BJ (cell line): ENCODE data around the gene SUSD4. TPM values are rescaled to one million over a fixed set of nuclear protein-coding genes. Genes with fewer than 3 reads are reported as not detected.

Source experiments
- CTCF ChIA-PET: fragments of 350-600 bp; formaldehyde crosslinking; extraction: SDS; loops from one replicate; lab custom pipeline; 2021; ENCODE audit warnings: antibody characterized with exemption, inconsistent platforms; lab: Yijun Ruan, JAX
- POLR2A ChIA-PET: fragments of 300-600 bp; sonication (Branson Sonifier 250); formaldehyde crosslinking; extraction: SDS; loops from one replicate; lab custom pipeline; 2021; ENCODE audit warnings: antibody characterized with exemption; lab: Charles Lee
- DNase-seq: peaks from one replicate; pipeline ENCODE4 v3.0.0-alpha.2; 2011; ENCODE audit warnings: low read depth
- H3K27me3 ChIP-seq: 2 replicates; pipeline ENCODE4 v1.6.0; 2011; ENCODE audit warnings: low read length; ENCODE audit not compliant: control insufficient read depth, insufficient read depth
- H3K36me3 ChIP-seq: 2 replicates; pipeline ENCODE4 v1.5.1; 2011; ENCODE audit warnings: low read length; ENCODE audit not compliant: control insufficient read depth, insufficient read depth
- H3K4me3 ChIP-seq: 2 replicates; pipeline ENCODE4 v1.5.1; 2011; ENCODE audit warnings: low read depth, mild to moderate bottlenecking, control low read depth, low read length
- polyA plus RNA-seq: library from polyadenylated mRNA; depleted of rRNA; stranded (reverse); fragments of >200 nt; gene quantifications from 2 replicates; pipeline ENCODE4 v1.2.3, GENCODE V29; 2011
- TF ChIP-seq, protein P1 (sequence below): IDR thresholded peaks from 2 replicates; pipeline ENCODE4 v1.5.1; 2011; ENCODE audit warnings: low read depth, mild to moderate bottlenecking, control low read depth, inconsistent platforms, low read length, moderate library complexity; ENCODE audit not compliant: insufficient read depth

SUSD4 gene
- polyA plus RNA-seq, 1 experiment = 0.32 TPM

DNA sequence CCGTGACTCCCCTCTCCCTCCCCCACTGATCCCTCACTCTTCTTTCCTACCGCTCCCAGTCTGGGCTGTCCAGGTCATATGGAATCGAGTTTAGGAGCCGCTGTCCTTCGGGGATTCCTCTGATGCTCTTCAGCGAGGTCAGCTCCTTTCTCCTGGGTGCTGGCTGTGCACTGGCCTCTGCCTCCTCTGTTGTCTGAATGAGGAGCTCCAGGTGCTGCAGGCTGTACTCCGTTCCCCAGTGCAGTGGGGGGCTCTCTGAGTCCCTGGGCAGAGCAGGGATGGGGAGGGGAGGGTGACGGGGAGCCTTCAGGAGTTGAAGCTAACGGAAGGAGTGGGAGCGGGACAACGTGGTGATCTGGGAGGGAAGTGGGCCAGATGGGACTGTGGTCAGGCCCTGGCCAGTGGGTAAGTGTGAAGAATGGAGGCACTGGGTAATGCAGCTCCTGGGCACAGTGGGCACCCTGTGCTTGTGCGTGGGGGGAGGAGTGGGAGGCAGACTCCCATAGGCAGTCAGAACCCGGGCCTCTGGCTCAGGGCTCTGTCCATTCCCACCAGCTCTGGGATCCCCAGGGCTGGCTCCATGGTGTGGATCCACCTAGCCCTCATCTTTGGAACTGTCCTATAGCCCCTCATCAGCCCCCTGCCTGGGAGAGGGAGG, 161.5 kb downstream of the SUSD4 start:
- H3K36me3 ChIP-seq = no peaks in the 10 kb centered on the region
- DNase-seq = no peak
- POLR2A ChIA-PET = no interaction called here
- CTCF ChIA-PET = no interaction called here
- no peak overlapping the region for H3K4me3 ChIP-seq
- peaks cover 1% of the 10 kb centered on the region; the same call in 1 of the 2 replicates for H3K27me3 ChIP-seq
- TF ChIP-seq, protein P1, sequence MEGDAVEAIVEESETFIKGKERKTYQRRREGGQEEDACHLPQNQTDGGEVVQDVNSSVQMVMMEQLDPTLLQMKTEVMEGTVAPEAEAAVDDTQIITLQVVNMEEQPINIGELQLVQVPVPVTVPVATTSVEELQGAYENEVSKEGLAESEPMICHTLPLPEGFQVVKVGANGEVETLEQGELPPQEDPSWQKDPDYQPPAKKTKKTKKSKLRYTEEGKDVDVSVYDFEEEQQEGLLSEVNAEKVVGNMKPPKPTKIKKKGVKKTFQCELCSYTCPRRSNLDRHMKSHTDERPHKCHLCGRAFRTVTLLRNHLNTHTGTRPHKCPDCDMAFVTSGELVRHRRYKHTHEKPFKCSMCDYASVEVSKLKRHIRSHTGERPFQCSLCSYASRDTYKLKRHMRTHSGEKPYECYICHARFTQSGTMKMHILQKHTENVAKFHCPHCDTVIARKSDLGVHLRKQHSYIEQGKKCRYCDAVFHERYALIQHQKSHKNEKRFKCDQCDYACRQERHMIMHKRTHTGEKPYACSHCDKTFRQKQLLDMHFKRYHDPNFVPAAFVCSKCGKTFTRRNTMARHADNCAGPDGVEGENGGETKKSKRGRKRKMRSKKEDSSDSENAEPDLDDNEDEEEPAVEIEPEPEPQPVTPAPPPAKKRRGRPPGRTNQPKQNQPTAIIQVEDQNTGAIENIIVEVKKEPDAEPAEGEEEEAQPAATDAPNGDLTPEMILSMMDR = no peak

DNA sequence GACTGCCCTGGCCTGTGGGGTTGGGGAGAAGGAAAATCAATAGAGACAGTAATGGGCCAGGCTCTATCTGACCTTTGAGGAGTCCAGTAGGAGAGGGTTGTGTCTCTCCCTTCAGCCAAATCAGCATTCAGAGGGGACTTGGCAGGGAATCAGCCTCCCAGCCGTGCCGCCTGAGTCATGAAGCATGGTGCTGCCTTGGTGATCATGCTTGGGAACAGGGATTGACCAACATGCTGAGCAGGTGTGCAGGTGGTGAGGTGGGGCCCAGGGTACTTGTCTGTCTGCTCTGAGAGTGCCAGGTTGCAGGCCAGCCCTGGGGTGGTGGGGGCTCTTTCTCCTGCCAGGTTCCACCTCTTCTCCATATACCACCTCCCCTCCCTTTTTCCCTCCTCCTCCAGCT, 162.0 kb downstream of the SUSD4 start:
- H3K4me3 ChIP-seq = no peak overlapping the region
- TF ChIP-seq, protein P1 = no peak
- no peaks in the 10 kb centered on the region for H3K36me3 ChIP-seq
- CTCF ChIA-PET = no interaction called here
- no peak for DNase-seq
- POLR2A ChIA-PET = no interaction called here
- H3K27me3 ChIP-seq = peaks cover 1% of the 10 kb centered on the region; the same call in 1 of the 2 replicates

DNA sequence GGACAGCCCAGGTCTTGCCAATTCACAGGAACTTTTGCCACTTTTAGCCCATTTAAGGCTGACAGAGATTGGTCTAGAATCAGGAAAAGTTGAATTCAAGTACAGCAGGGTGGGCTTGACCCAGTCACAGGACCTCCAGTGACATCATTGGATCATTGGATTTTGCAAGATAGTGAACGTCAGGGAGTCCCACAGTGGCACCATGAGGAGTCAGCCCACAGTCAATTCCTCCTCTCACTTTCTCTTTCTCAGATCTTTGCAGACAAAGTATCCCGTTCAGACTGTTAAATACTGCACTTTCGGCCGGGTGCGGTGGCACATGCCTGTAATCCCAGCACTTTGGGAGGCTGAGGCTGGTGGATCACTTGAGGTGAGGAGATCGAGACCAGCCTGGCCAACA, 163.1 kb downstream of the SUSD4 start:
- ChIA-PET POLR2A (no interaction called here), CTCF (no interaction called here)
- Histone ChIP-seq H3K4me3 (no peak overlapping the region), H3K27me3 (peaks cover 1% of the 10 kb centered on the region; the same call in 1 of the 2 replicates), H3K36me3 (no peaks in the 10 kb centered on the region)
- DNase-seq = no peak
- TF ChIP-seq, protein P1 = no peak

DNA sequence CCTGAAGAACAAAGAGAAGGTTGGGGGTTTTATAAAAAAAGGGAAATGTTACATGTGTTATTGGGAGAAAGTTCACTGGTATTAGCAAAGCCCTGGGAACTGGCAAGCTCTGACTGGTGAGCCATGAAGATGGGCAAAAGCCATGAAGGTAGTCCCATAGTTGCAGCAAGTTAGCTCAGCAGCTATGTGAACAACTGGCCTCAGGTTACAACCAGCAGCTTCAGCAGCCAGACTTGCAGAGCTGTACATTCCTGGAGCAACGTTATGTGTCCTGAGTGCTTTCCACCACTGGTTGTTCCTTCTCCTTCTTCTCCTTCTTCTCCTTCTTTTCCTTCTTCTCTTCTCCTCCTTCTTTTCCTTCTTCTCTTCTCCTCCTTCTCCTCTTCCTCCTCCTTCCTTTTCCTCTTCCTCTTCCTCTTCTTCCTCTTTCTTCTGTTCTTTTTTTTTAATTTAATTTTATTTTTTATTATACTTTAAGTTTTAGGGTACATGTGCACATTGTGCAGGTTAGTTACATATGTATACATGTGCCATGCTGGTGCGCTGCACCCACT, 164.8 kb downstream of the SUSD4 start:
- ChIA-PET POLR2A (no interaction called here), CTCF (no interaction called here)
- H3K27me3 ChIP-seq = peaks cover 1% of the 10 kb centered on the region; the same call in 1 of the 2 replicates
- H3K4me3 ChIP-seq = no peak overlapping the region
- no peak for DNase-seq
- TF ChIP-seq, protein P1 = no peak
- no peaks in the 10 kb centered on the region for H3K36me3 ChIP-seq

DNA sequence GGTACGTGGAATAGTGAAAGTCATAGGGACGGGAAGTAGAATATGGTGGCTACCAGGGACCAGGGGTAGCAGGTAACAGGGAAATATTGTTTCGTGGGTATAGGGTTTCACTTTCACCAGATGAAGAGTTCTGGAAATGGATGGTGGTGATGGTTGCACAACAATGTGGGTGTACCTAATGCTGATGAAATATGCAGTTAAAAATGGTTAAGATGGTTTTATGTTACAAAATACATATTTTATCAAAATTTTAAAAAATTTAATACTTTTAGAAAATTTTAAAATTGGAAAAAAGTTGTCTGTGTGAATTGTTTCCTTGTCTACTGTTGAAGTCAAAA, 165.4 kb downstream of the SUSD4 start:
- no peak overlapping the region for H3K4me3 ChIP-seq
- CTCF ChIA-PET = no interaction called here
- TF ChIP-seq, protein P1 = no peak
- POLR2A ChIA-PET = no interaction called here
- H3K27me3 ChIP-seq = peaks cover 1% of the 10 kb centered on the region; the same call in 1 of the 2 replicates
- H3K36me3 ChIP-seq = no peaks in the 10 kb centered on the region
- DNase-seq = no peak
